ENCODE data around the gene PAN2.

Gene PAN2

DNA sequence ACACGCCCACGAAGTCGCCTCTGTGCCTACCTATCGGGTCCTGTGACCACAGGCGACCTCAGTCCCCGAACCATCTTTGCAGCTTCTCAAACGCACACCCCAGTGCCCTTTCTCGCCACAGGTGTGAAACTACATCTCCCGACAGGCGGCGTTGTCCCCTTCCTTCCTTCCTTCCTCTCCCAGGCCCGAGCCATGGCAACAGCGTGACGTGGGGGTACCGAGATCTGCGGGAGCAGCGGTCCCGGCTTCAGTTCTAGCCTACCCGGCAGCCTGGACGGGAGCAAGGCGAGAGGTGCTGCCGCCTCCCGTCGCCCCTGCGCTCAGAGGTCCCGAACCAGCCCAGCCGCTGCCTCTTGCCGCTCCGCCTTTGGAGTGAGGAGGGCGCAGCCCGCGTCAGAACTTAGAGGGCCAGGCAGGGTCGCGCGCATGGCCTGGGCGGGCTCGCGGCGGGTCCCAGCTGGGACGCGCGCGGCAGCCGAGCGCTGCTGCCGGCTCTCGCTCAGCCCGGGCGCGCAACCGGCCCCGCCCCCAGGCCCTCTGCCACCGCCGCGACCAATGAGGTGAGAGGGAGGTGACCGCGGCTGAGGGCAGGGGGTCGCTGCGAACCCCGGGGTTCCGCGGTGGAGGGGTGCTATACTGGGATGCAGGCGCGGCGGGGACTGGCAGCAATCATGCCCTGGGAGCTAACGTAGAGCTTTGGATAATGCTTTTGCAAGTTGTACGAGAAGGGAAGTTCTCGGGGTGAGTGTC is 66.9 kb downstream of the PAN2 start, which contains the start of gene COQ10A:
Gene COQ10A (plus strand): TSS at position 250 of the 750 bp plus-strand sequence. CDS start 177 bp downstream, at position 427.
- peak; percentile 86 for DNase-seq (ENCODE audit: low read depth)
